Mucosa of stomach (tissue), 1 donor: ENCODE data around the gene CD300LB.
"Not testable (repeated sequence)": the region's sequence is repeated elsewhere in the genome, so short reads cannot be mapped to it uniquely, and the experiment has no call there.

ENCODE experiments used
- H3K27me3 ChIP-seq: one replicate; pipeline ENCODE4 v1.7.0; 2013; ENCODE audit warnings: mild to moderate bottlenecking, low read length; ENCODE audit not compliant: control insufficient read depth, insufficient read depth
- H3K36me3 ChIP-seq: one replicate; pipeline ENCODE4 v1.7.0; 2013; ENCODE audit warnings: low read length; ENCODE audit not compliant: control insufficient read depth, insufficient read depth
- H3K4me1 ChIP-seq: one replicate; pipeline ENCODE4 v1.7.0; 2013; ENCODE audit warnings: mild to moderate bottlenecking, low read length; ENCODE audit not compliant: control insufficient read depth, insufficient read depth
- H3K4me3 ChIP-seq: one replicate; pipeline ENCODE4 v1.7.0; 2013; ENCODE audit warnings: low read length
- H3K9ac ChIP-seq: one replicate; pipeline ENCODE4 v1.7.0; 2013; ENCODE audit warnings: mild to moderate bottlenecking, low read length, moderate library complexity
- H3K9me3 ChIP-seq: one replicate; pipeline ENCODE4 v1.7.0; 2013; ENCODE audit warnings: mild to moderate bottlenecking, low read length, moderate library complexity; ENCODE audit not compliant: control insufficient read depth
- donor health status: Pancreatic carcinoma.

Gene CD300LB

GRCh38 chr17:74565126-74565525, 33.9 kb upstream of the CD300LB start:
- no peak overlapping the region for H3K4me3 ChIP-seq
- no peaks in the 10 kb centered on the region for H3K4me1 ChIP-seq
- no peaks in the 10 kb centered on the region for H3K27me3 ChIP-seq
- no peaks in the 10 kb centered on the region for H3K9me3 ChIP-seq
- H3K36me3 ChIP-seq, result no peaks in the 10 kb centered on the region
- H3K9ac ChIP-seq, result no peak overlapping the region

- Histone ChIP-seq H3K27me3 (no peaks in the 10 kb centered on the region), H3K36me3 (no peaks in the 10 kb centered on the region), H3K9me3 (no peaks in the 10 kb centered on the region), H3K9ac (no peak overlapping the region), H3K4me1 (no peaks in the 10 kb centered on the region), H3K4me3 (no peak overlapping the region)
Observed at GRCh38 chr17:74563358-74563757, 32.1 kb upstream of the CD300LB start.

- Histone ChIP-seq H3K4me1 (no peaks in the 10 kb centered on the region), H3K27me3 (no peaks in the 10 kb centered on the region), H3K9me3 (no peaks in the 10 kb centered on the region), H3K36me3 (no peaks in the 10 kb centered on the region), H3K9ac (no peak overlapping the region), H3K4me3 (no peak overlapping the region)
Observed at GRCh38 chr17:74561586-74561985, 30.3 kb upstream of the CD300LB start.

- Histone ChIP-seq H3K4me3 (no peak overlapping the region), H3K4me1 (no peaks in the 10 kb centered on the region), H3K27me3 (peaks cover 3% of the 10 kb centered on the region), H3K9ac (no peak overlapping the region), H3K9me3 (no peaks in the 10 kb centered on the region), H3K36me3 (no peaks in the 10 kb centered on the region)
Observed at GRCh38 chr17:74558882-74559519, 27.7 kb upstream of the CD300LB start.

GRCh38 chr17:74558402-74558801, 27.1 kb upstream of the CD300LB start:
- not testable (repeated sequence) for H3K36me3 ChIP-seq, H3K27me3 ChIP-seq

GRCh38 chr17:74555427-74555940, 24.2 kb upstream of the CD300LB start:
- H3K27me3 ChIP-seq, result peaks cover 6% of the 10 kb centered on the region
- H3K36me3 ChIP-seq, result no peaks in the 10 kb centered on the region
- no peak overlapping the region for H3K9ac ChIP-seq
- no peak overlapping the region for H3K4me3 ChIP-seq
- H3K4me1 ChIP-seq, result no peaks in the 10 kb centered on the region
- no peaks in the 10 kb centered on the region for H3K9me3 ChIP-seq

More at GRCh38 chr17:74558402-74558801, 27.1 kb upstream of the CD300LB start:
- H3K4me3 ChIP-seq, H3K4me1 ChIP-seq, H3K9ac ChIP-seq, H3K9me3 ChIP-seq: not testable (repeated sequence)

- Histone ChIP-seq H3K36me3 (no peaks in the 10 kb centered on the region), H3K9me3 (no peaks in the 10 kb centered on the region), H3K27me3 (peaks cover 6% of the 10 kb centered on the region), H3K4me3 (no peak overlapping the region), H3K9ac (no peak overlapping the region), H3K4me1 (no peaks in the 10 kb centered on the region)
Observed at GRCh38 chr17:74554909-74555308, 23.6 kb upstream of the CD300LB start.

- peaks cover 16% of the 10 kb centered on the region for H3K27me3 ChIP-seq
- H3K9me3 ChIP-seq, result no peaks in the 10 kb centered on the region
- no peak overlapping the region for H3K9ac ChIP-seq
- no peaks in the 10 kb centered on the region for H3K4me1 ChIP-seq
- H3K4me3 ChIP-seq, result no peak overlapping the region
- no peaks in the 10 kb centered on the region for H3K36me3 ChIP-seq
Observed at GRCh38 chr17:74552037-74552436, 20.8 kb upstream of the CD300LB start.

- Histone ChIP-seq H3K9ac (no peak overlapping the region), H3K36me3 (no peaks in the 10 kb centered on the region), H3K4me1 (no peaks in the 10 kb centered on the region), H3K9me3 (no peaks in the 10 kb centered on the region), H3K27me3 (peaks cover 13% of the 10 kb centered on the region), H3K4me3 (no peak overlapping the region)
Observed at GRCh38 chr17:74550602-74551001, 19.3 kb upstream of the CD300LB start.

GRCh38 chr17:74549343-74549742, 18.1 kb upstream of the CD300LB start:
- H3K36me3 ChIP-seq, result no peaks in the 10 kb centered on the region
- no peak overlapping the region for H3K4me3 ChIP-seq
- peaks cover 13% of the 10 kb centered on the region for H3K27me3 ChIP-seq
- H3K4me1 ChIP-seq, result no peaks in the 10 kb centered on the region
- no peaks in the 10 kb centered on the region for H3K9me3 ChIP-seq
- no peak overlapping the region for H3K9ac ChIP-seq

GRCh38 chr17:74547736-74548135, 16.5 kb upstream of the CD300LB start:
- no peak overlapping the region for H3K4me3 ChIP-seq
- H3K9me3 ChIP-seq, result no peaks in the 10 kb centered on the region
- no peaks in the 10 kb centered on the region for H3K36me3 ChIP-seq
- no peak overlapping the region for H3K9ac ChIP-seq
- peaks cover 13% of the 10 kb centered on the region for H3K27me3 ChIP-seq
- no peaks in the 10 kb centered on the region for H3K4me1 ChIP-seq

GRCh38 chr17:74547264-74547663, 16.0 kb upstream of the CD300LB start:
- Histone ChIP-seq H3K27me3 (peaks cover 10% of the 10 kb centered on the region), H3K4me1 (no peaks in the 10 kb centered on the region), H3K9me3 (no peaks in the 10 kb centered on the region), H3K36me3 (no peaks in the 10 kb centered on the region), H3K9ac (no peak overlapping the region), H3K4me3 (no peak overlapping the region)

- H3K4me1 ChIP-seq, result no peaks in the 10 kb centered on the region
- no peak overlapping the region for H3K9ac ChIP-seq
- H3K9me3 ChIP-seq, result no peaks in the 10 kb centered on the region
- no peak overlapping the region for H3K4me3 ChIP-seq
- H3K27me3 ChIP-seq, result peaks cover 10% of the 10 kb centered on the region
- no peaks in the 10 kb centered on the region for H3K36me3 ChIP-seq
Observed at GRCh38 chr17:74546586-74546985, 15.3 kb upstream of the CD300LB start.
